ENCODE measurements around the gene ACSF3. TPM values are rescaled to one million over a fixed set of nuclear protein-coding genes. Genes with fewer than 3 reads are reported as not detected.

Gene ACSF3
- total and polyA plus RNA-seq, 2 of the 4 experiments (the other 2 are of a cell fraction), result 9.5 to 14.2 TPM

- TF ChIP-seq MXI1 (IDR thresholded peaks at IDR 0.05; ENCODE audit: borderline replicate concordance, low read depth, low read length) (no peak), NFE2L2 (IDR thresholded peaks at IDR 0.05; ENCODE audit: low read depth, low read length) (no peak)
- no TSS peak for BruUV-seq (replicated peaks)
- H4K91ac ChIP-seq (ENCODE audit: insufficient read depth, low read depth, low read length), result no peak overlapping the region
- no peak overlapping the region for H3K23ac ChIP-seq (ENCODE audit: low read depth, low read length)
- H3K56ac ChIP-seq (ENCODE audit: extremely low read depth, insufficient read depth, low read length), result no peak overlapping the region
- no peak overlapping the region for H2BK120ac ChIP-seq (ENCODE audit: low read depth, low read length)
- H3K18ac ChIP-seq (ENCODE audit: low read depth, low read length), result no peak overlapping the region
- no peak overlapping the region for H2BK5ac ChIP-seq (ENCODE audit: low read depth, low read length, poor library complexity, severe bottlenecking)
- H3K14ac ChIP-seq (replicated peaks; ENCODE audit: low read depth, low read length), result no peak overlapping the region
- H4K8ac ChIP-seq (ENCODE audit: low read depth in 2 of 2, low read length in 2 of 2), result no peak overlapping the region
- WGBS, 2 experiments (ENCODE audit: extremely low coverage in 2 of 2, insufficient read length in 1 of 2), result 16% methylated on average over 11 of the region's 22 CpGs; no CpG with 5 or more reads in 1 of the 2 experiments
- H4K5ac ChIP-seq (ENCODE audit: low read depth, low read length), result no peak overlapping the region
- no peaks in the 10 kb centered on the region for H3K9me1 ChIP-seq (ENCODE audit: insufficient read depth, low read length)
- in situ Hi-C loops (cut with MboI; ENCODE audit: low sequenced_read_pairs), result no loop called here
- intact Hi-C loops (cut with micrococcal nuclease), result no loop called here
- H2AK9ac ChIP-seq (replicated peaks; ENCODE audit: low read depth, low read length, poor library complexity), result no peak overlapping the region
- no peak overlapping the region for H3K4me3 ChIP-seq (ENCODE audit: insufficient read depth, low read depth, low read length)
- H3K4ac ChIP-seq (ENCODE audit: low read depth, low read length), result no peak overlapping the region
- H2AK5ac ChIP-seq (ENCODE audit: low read depth, low read length), result no peak overlapping the region
- H2BK20ac ChIP-seq (ENCODE audit: low read depth, low read length), result no peak overlapping the region
- ATAC-seq (ENCODE audit: low read depth) (no peak), DNase-seq (no peak)
- no peaks in the 10 kb centered on the region for H3K4me1 ChIP-seq (ENCODE audit: control insufficient read depth, insufficient read depth, low read length)
- no peak overlapping the region for H3K27ac ChIP-seq (ENCODE audit: insufficient read depth, low read length)
- H3K9me3 ChIP-seq (ENCODE audit: control insufficient read depth, insufficient read depth, low read length), result no peaks in the 10 kb centered on the region
- no peak overlapping the region for H2AFZ ChIP-seq (replicated peaks; ENCODE audit: low read length, poor library complexity)
- dilution Hi-C loops (cut with HindIII; ENCODE audit: low sequenced_read_pairs, unreplicated experiment), result no loop called here
- peaks cover 41% of the 10 kb centered on the region for H3K27me3 ChIP-seq (ENCODE audit: control insufficient read depth, insufficient read depth, low read length)
- H3K36me3 ChIP-seq (ENCODE audit: control insufficient read depth, insufficient read depth, low read length), result no peaks in the 10 kb centered on the region
- H3K4me2 ChIP-seq (ENCODE audit: low read depth, low read length), result no peak overlapping the region
- H3K79me1 ChIP-seq (ENCODE audit: low read depth in 1 of 2, low read length in 2 of 2), result no peaks in the 10 kb centered on the region
- no peaks in the 10 kb centered on the region; the same call in 1 of the 2 replicates for H4K20me1 ChIP-seq (ENCODE audit: insufficient read depth, low read length)
- POLR2A ChIA-PET (ENCODE audit: unreplicated experiment), result no interaction called here
- H2BK15ac ChIP-seq (ENCODE audit: low read depth, low read length), result no peak overlapping the region
- CTCF ChIA-PET, result no interaction called here
- H3K9ac ChIP-seq (ENCODE audit: low read depth, low read length), result no peak overlapping the region
These were observed 42.0 kb upstream of the ACSF3 start for GRCh38 chr16:89051521-89052166.
